Peyer's patch (tissue), 4 donors: ENCODE measurements around the gene PNKP. TPM values are rescaled to one million over a fixed set of nuclear protein-coding genes. Genes with fewer than 3 reads are reported as not detected.

ENCODE experiments used
- DNase-seq, 3 donors: peaks; one replicate each; pipeline ENCODE4 v3.0.0-alpha.2; 2017 to 2019
- H3K27ac ChIP-seq, 4 donors: fragments of 200-600 bp; sonication (generic); one replicate each; pipeline ENCODE4 v1.5.1; 2016 to 2019
- H3K27me3 ChIP-seq, 2 donors: fragments of 200-600 bp; sonication (generic); one replicate each; pipeline ENCODE4 v1.5.1; 2019
- H3K36me3 ChIP-seq, 3 donors: fragments of 200-600 bp; sonication (generic); one replicate each; pipeline ENCODE4 v1.5.1; 2016 to 2019
- H3K4me1 ChIP-seq, 4 donors: fragments of 200-600 bp; sonication (generic); one replicate each; pipeline ENCODE4 v1.5.1; 2016 to 2019
- H3K4me3 ChIP-seq, 4 donors: fragments of 200-600 bp; sonication (generic); 1 replicate in 3 of 4; 2 replicates in 1 of 4; pipeline ENCODE4 v1.5.1; 2016 to 2019; ENCODE audit warnings: mild to moderate bottlenecking in 1 of 4
- H3K9me3 ChIP-seq, 4 donors: fragments of 200-600 bp; sonication (generic); one replicate each; pipeline ENCODE4 v1.5.1; 2016 to 2019; ENCODE audit warnings: mild to moderate bottlenecking in 1 of 4
- CTCF ChIP-seq, 6 experiments: fragments of 450-650 bp in 4 of 6; fragments of 200-600 bp in 2 of 6; sonication (generic) in 1 of 6; IDR thresholded peaks; one replicate each; pipeline ENCODE4 v1.5.1; 2017 to 2019; ENCODE audit warnings: antibody characterized with exemption in 6 of 6, mild to moderate bottlenecking in 3 of 6, moderate library complexity in 1 of 6
- POLR2A ChIP-seq, 2 donors: fragments of 450-650 bp; IDR thresholded peaks; one replicate each; pipeline ENCODE4 v1.5.1; 2017; ENCODE audit warnings: antibody characterized with exemption in 2 of 2, mild to moderate bottlenecking in 2 of 2, moderate library complexity in 2 of 2
- total RNA-seq, 4 donors: library from RNA; depleted of rRNA; stranded (reverse); fragments of >200 nt; gene quantifications; one replicate each; pipeline ENCODE4 v1.1.0, GENCODE V29; 2016

PNKP gene
- total RNA-seq, 4 donors from 2014 or later: 58.7 to 235 (median 118) TPM

GRCh38 chr19:49858088-49858985 is 9.0 kb downstream of the PNKP start:
- Histone ChIP-seq H3K27ac (no peak overlapping the region), H3K27me3 (no peaks in the 10 kb centered on the region), H3K9me3 (no peaks in the 10 kb centered on the region), H3K4me3 (no peak overlapping the region), H3K36me3 (peaks cover 0 to 87% (median 0%) of the 10 kb centered on the region in 3 donors), H3K4me1 (peaks cover 0 to 14% (median 0%) of the 10 kb centered on the region in 4 donors)
- TF ChIP-seq CTCF (IDR thresholded peaks at IDR 0.05) (no peak), POLR2A (IDR thresholded peaks at IDR 0.05) (no peak)
- peak in 1 of 3 donors; percentile 43 for DNase-seq

- H3K36me3 ChIP-seq: peaks cover 0 to 82% (median 0%) of the 10 kb centered on the region in 3 donors
- no peaks in the 10 kb centered on the region for H3K27me3 ChIP-seq
- DNase-seq: no peak
- no peak for TF ChIP-seq CTCF (IDR thresholded peaks at IDR 0.05)
- TF ChIP-seq POLR2A (IDR thresholded peaks at IDR 0.05): no peak
- H3K4me1 ChIP-seq: peaks cover 0 to 14% (median 0%) of the 10 kb centered on the region in 4 donors
- H3K27ac ChIP-seq: no peak overlapping the region
- H3K4me3 ChIP-seq: no peak overlapping the region
- no peaks in the 10 kb centered on the region for H3K9me3 ChIP-seq
Measured at GRCh38 chr19:49857838-49858087, 9.6 kb downstream of the PNKP start.

GRCh38 chr19:49857061-49857837 is 10.1 kb downstream of the PNKP start:
- H3K4me3 ChIP-seq: no peak overlapping the region
- peaks cover 0 to 77% (median 0%) of the 10 kb centered on the region in 3 donors for H3K36me3 ChIP-seq
- peaks cover 0 to 20% (median 2%) of the 10 kb centered on the region in 4 donors for H3K4me1 ChIP-seq
- peak in 1 of 3 donors; percentile 46 for DNase-seq
- H3K9me3 ChIP-seq: no peaks in the 10 kb centered on the region
- H3K27ac ChIP-seq: no peak overlapping the region
- TF ChIP-seq POLR2A (IDR thresholded peaks at IDR 0.05) (no peak), CTCF (IDR thresholded peaks at IDR 0.05) (no peak)
- H3K27me3 ChIP-seq: no peaks in the 10 kb centered on the region

GRCh38 chr19:49856574-49857021 is 10.8 kb downstream of the PNKP start:
- peaks cover 0 to 70% (median 0%) of the 10 kb centered on the region in 3 donors for H3K36me3 ChIP-seq
- H3K27ac ChIP-seq: no peak overlapping the region
- no peaks in the 10 kb centered on the region for H3K9me3 ChIP-seq
- TF ChIP-seq CTCF (IDR thresholded peaks at IDR 0.05): no peak
- no peak for TF ChIP-seq POLR2A (IDR thresholded peaks at IDR 0.05)
- peaks cover 0 to 24% (median 6%) of the 10 kb centered on the region in 4 donors for H3K4me1 ChIP-seq
- no peak overlapping the region for H3K4me3 ChIP-seq
- no peaks in the 10 kb centered on the region for H3K27me3 ChIP-seq
- no peak for DNase-seq

GRCh38 chr19:49855676-49856573 is 11.5 kb downstream of the PNKP start:
- DNase-seq: peak in 1 of 3 donors; percentile 40

More at GRCh38 chr19:49855676-49856573, 11.5 kb downstream of the PNKP start:
- peaks cover 0 to 63% (median 0%) of the 10 kb centered on the region in 3 donors for H3K36me3 ChIP-seq
- TF ChIP-seq CTCF (IDR thresholded peaks at IDR 0.05) (no peak), POLR2A (IDR thresholded peaks at IDR 0.05) (no peak)
- no peaks in the 10 kb centered on the region for H3K9me3 ChIP-seq
- H3K4me3 ChIP-seq: no peak overlapping the region
- no peaks in the 10 kb centered on the region for H3K27me3 ChIP-seq
- H3K4me1 ChIP-seq: peaks cover 0 to 22% (median 6%) of the 10 kb centered on the region in 4 donors
- no peak overlapping the region for H3K27ac ChIP-seq
